ENCODE results near the gene CFAP300.

CFAP300 gene

GRCh38 chr11:102120437-102120973, 73.3 kb downstream of the CFAP300 start:
- Histone ChIP-seq H3K27ac (replicated peaks) (no peak overlapping the region), H3K27me3 (ENCODE audit: insufficient read depth, poor library complexity, severe bottlenecking) (peaks cover 9% of the 10 kb centered on the region), H3K4me3 (replicated peaks; ENCODE audit: insufficient read depth, low read length) (no peak overlapping the region)
- no peak for TF ChIP-seq SPI1 (IDR thresholded peaks at IDR 0.05; ENCODE audit: borderline replicate concordance, low read depth)
- no peak for TF ChIP-seq POLR2AphosphoS5 (IDR thresholded peaks at IDR 0.05; ENCODE audit: low read depth)
- no peak for TF ChIP-seq CTCF (IDR thresholded peaks at IDR 0.05; ENCODE audit: insufficient read depth, low read length)
- no peak for TF ChIP-seq REST (IDR thresholded peaks at IDR 0.05; ENCODE audit: insufficient replicate concordance, low read depth)
- TF ChIP-seq GABPA (IDR thresholded peaks at IDR 0.05; ENCODE audit: low read depth) = no peak
- DNase-seq (ENCODE audit: low read depth in 1 of 2, low spot score in 1 of 2) = no peak

DNA sequence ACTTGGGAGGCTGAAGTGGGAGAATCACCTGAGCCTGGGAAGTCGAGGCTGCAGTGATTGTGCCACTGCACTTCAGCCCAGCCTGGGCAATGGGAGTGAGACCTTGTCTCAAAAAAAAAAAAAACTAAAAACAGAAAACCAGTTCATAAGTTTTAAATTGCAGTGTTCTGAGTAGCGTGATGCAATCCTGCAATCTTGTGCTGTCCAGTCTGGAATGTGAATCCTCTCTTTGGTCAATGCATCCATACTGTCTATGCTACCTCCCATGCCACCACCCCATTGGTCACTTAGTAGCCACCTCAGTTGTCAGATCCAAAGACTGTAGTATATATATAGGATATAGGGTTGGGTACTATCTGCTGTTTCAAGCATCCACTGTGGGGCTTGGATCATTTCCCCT, 74.1 kb downstream of the CFAP300 start:
- TF ChIP-seq SPI1 (IDR thresholded peaks at IDR 0.05; ENCODE audit: borderline replicate concordance, low read depth) = no peak
- TF ChIP-seq REST (IDR thresholded peaks at IDR 0.05; ENCODE audit: insufficient replicate concordance, low read depth) = no peak
- no peak for TF ChIP-seq POLR2AphosphoS5 (IDR thresholded peaks at IDR 0.05; ENCODE audit: low read depth)
- TF ChIP-seq CTCF (IDR thresholded peaks at IDR 0.05; ENCODE audit: insufficient read depth, low read length) = no peak
- TF ChIP-seq GABPA (IDR thresholded peaks at IDR 0.05; ENCODE audit: low read depth) = no peak
- H3K27ac ChIP-seq (replicated peaks) = no peak overlapping the region
- no peak for DNase-seq (ENCODE audit: low read depth in 1 of 2, low spot score in 1 of 2)
- peaks cover 3% of the 10 kb centered on the region for H3K27me3 ChIP-seq (ENCODE audit: insufficient read depth, poor library complexity, severe bottlenecking)
- no peak overlapping the region for H3K4me3 ChIP-seq (replicated peaks; ENCODE audit: insufficient read depth, low read length)
